GM18502 (cell line): ENCODE results near the gene DPF3.

Source experiments
- ATAC-seq: cut with Tn5 transposase; IDR thresholded peaks from one replicate; pipeline ENCODE4 v1.9.1; 2021; ENCODE audit warnings: mild to moderate bottlenecking; ENCODE audit not compliant: unreplicated experiment, poor library complexity

DPF3 gene

GRCh38 chr14:72893636-72894322, at the start of gene DPF3:
Gene DPF3, minus strand, starts transcription at chr14:72894101. Its CDS starts 13 bp downstream, at chr14:72894088.
- ATAC-seq, result peak; percentile 97

GRCh38 chr14:72942934-72943333, 49.0 kb upstream of the DPF3 start:
- ATAC-seq, result no peak

- ATAC-seq, result no peak
These were observed 47.5 kb upstream of the DPF3 start for GRCh38 chr14:72941286-72941985.

GRCh38 chr14:72939630-72940029, 45.7 kb upstream of the DPF3 start:
- ATAC-seq, result no peak

- no peak for ATAC-seq
These were observed 39.0 kb upstream of the DPF3 start for GRCh38 chr14:72932893-72933292.

GRCh38 chr14:72929316-72930080, 35.6 kb upstream of the DPF3 start:
- ATAC-seq, result no peak

- no peak for ATAC-seq
These were observed 35.0 kb upstream of the DPF3 start for GRCh38 chr14:72928872-72929271.

- peak; percentile 95 for ATAC-seq
These were observed 32.6 kb upstream of the DPF3 start, which contains the start of gene DCAF4 for GRCh38 chr14:72926292-72927028. Gene DCAF4, plus strand, starts transcription at chr14:72926464. Its CDS starts 11,515 bp downstream, at chr14:72937979.

GRCh38 chr14:72925815-72926291, 32.0 kb upstream of the DPF3 start:
- ATAC-seq, result peak; percentile 19

GRCh38 chr14:72925171-72925759, 31.4 kb upstream of the DPF3 start:
- no peak for ATAC-seq

- no peak for ATAC-seq
These were observed 30.4 kb upstream of the DPF3 start for GRCh38 chr14:72924337-72924736.

GRCh38 chr14:72921396-72921795, 27.5 kb upstream of the DPF3 start:
- ATAC-seq, result no peak

GRCh38 chr14:72920008-72920407, 26.1 kb upstream of the DPF3 start:
- no peak for ATAC-seq

- ATAC-seq, result no peak
These were observed 23.3 kb upstream of the DPF3 start for GRCh38 chr14:72917094-72917802.

- ATAC-seq, result no peak
These were observed 22.3 kb upstream of the DPF3 start for GRCh38 chr14:72916174-72916573.

- ATAC-seq, result no peak
These were observed 19.9 kb upstream of the DPF3 start for GRCh38 chr14:72913809-72914208.

GRCh38 chr14:72909163-72909562, 15.3 kb upstream of the DPF3 start:
- no peak for ATAC-seq

- ATAC-seq, result no peak
These were observed 14.0 kb upstream of the DPF3 start for GRCh38 chr14:72907886-72908285.

- ATAC-seq, result no peak
These were observed 13.0 kb upstream of the DPF3 start for GRCh38 chr14:72906879-72907278.
